Embryonic facial prominence (tissue), 1 donor: ENCODE measurements around the gene NEDD9.

Experiments
- DNase-seq: peaks from one replicate; pipeline ENCODE4 v3.0.0-alpha.2; 2016; ENCODE audit errors: extremely low spot score

Gene NEDD9

DNA sequence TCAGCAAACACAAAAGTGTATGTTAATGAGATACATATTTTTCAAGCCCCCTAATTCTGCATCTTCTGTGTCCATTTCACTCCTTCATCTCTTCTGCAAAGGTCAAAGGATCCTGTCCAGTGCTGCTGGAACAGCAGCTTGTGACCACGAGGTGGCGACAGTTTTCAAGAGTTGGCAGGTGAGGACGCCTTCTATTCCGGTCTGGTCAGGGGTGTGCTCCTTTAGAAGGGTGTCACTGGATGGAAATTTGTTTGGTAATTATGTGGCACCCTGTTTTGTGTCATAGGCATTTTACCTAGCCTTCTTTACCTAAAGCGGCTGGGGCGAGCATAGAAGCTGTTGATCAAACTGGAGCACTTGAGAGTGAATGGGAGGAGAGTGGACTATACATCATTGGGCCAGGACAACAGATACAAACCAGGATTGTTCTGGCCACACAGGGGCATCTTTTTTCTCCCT, 88.0 kb downstream of the NEDD9 start:
- peak; percentile 28 for DNase-seq

DNA sequence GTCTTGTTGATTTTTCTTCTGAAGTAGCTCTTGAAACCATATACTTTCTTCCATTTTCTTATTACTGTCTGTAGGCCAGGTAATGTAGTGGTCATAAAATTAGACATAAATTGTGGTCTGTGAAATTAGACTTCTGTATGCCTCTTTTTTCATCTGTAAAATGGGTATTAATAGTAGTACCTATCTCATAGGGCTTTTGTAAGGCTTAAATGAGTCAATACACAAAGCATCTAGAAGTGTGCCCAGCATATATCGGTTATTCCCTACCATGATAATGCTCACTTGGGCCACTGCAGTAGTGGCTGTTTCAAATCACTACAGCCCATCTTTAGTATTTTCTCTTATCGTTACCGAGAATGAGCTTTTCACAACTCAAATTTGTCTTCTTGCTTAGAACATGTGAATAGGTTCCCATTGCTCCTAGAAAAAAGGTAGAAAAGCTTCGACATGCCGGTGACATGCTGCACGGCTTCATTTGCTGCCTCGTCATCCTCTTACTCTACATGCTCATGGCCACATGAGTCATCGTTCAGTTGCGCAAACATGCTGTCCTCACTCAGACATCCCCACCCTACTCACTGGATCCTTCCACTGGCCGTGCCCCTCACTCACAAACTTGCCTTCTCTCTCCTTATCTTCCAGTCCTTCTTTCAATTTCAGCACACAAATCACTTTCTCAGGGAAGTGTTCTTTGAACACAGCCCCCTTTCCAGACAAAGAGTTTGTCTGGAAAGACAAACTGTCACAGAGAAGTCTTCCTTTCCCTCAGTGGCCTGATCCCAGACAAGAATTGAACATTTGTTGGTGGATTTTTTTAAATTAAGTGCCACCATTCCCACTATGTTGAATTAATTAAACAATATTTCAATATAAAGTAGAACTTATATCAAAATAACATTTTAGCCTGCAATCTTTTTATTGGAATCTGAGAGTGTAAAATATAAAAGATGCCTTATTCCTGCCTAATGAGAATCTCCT, 88.8 kb downstream of the NEDD9 start:
- no peak for DNase-seq

- DNase-seq, result no peak
These were observed 90.0 kb downstream of the NEDD9 start for GRCh38 chr6:11142296-11143027.

DNA sequence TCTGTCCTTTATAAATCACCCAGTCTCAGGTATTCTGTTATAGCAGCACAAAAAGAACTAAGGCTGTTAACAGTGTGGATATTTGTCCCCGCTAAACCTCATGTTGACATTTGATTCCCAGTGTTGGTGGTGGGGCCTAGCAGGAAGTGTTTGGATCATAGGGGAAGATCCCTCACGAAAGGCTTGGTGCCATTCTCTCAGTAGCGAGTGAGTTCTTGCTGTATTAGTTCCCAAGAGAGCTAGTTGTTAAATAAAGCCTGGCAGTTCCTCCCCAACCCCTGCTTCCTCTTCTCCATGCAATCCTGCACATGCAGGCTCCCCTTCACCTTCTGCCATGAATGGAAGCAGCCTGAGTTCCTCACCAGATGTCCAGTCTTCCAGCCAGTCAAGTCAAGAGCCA, 91.2 kb downstream of the NEDD9 start:
- no peak for DNase-seq

- DNase-seq, result no peak
These were observed 92.4 kb downstream of the NEDD9 start for GRCh38 chr6:11140056-11140455.

DNA sequence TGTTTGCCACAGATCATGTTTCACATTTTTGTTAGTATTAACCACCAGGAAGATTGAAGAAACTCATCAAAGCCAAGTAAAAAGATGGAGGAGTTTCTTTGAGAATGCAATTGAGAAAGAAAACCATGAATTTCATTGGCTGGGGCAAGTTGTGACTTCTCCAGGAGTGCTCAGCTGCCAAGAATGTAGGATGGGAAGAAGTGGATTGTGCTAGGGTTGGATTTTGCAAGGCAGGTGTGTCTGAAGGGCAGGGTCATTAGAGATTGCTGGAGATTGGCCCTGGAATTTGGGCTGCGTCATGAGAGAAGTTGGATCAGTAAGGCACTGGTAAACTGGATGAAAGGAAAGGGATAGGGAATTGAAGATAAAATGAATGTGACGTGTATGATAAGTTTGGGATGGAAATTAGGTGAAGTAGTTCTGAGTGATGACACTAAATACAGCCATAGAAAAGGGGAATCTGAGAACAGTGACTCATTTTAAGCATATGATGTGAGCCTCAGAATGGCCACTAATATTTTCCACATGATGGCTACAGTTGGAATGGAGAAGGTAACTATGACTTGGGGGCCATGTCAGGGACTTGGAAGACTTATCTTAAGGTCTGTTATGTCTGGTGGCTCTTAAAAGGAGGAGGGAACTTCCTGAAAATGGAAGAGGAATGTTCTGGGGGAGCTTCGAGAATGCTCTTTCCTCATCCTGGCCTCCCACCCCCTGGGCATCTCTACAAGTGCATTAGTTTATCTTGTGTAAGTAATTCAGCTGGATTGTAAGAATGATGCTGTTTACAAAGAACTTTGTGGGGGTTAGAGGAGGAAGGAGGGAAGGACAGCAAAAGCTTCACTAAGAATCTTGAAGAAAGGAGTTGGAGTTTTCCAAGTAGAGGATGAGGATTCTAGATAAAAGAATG, 93.2 kb downstream of the NEDD9 start:
- DNase-seq, result no peak

DNA sequence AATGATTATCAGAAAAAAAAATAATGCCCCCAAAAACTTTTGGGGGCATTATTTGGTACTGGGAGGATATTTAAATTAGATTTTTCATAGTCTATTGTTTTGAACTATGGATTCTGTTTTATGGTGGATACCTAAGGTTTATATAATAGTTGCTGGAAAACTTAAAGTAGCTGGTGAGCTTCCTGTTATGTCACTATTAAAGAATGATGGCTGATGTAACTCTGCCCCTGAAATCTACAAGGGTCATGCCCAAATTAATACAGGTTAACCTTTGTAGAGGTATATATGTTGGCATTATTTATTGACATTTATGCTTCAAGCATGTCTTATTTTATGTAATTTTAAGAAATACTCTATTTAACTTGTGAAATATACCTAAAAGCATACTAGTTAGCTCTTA, 95.7 kb downstream of the NEDD9 start:
- no peak for DNase-seq
